IMR-90 (cell line): Measurements from ENCODE around the gene DNAJB8. TPM values are rescaled to one million over a fixed set of nuclear protein-coding genes. Genes with fewer than 3 reads are reported as not detected.

Experiments
- ATAC-seq: fragments of 200-7000 bp; cut with Tn5 transposase; 2 replicates; pipeline ENCODE4 v1.9.1; 2020; ENCODE audit warnings: low read depth, mild to moderate bottlenecking, moderate library complexity
- BruUV-seq: library from RNA; stranded (reverse); fragments of 400-500 nt; replicated peaks from 2 replicates; lab custom pipeline; 2021; lab: Mats Ljungman, UMichigan
- CTCF ChIA-PET: fragments of 300-600 bp; formaldehyde crosslinking; extraction: SDS; loops from one replicate; lab custom pipeline; 2021; ENCODE audit warnings: antibody characterized with exemption; lab: Yijun Ruan, JAX
- POLR2A ChIA-PET: fragments of 300-600 bp; sonication (Branson Sonifier 250); formaldehyde crosslinking; loops from one replicate; lab custom pipeline; 2022; ENCODE audit warnings: antibody characterized with exemption; ENCODE audit not compliant: unreplicated experiment; lab: Charles Lee
- DNase-seq: peaks from one replicate; pipeline ENCODE4 v3.0.0; 2013
- H2AFZ ChIP-seq: replicated peaks from 2 replicates; pipeline ENCODE3; 2013; ENCODE audit warnings: low read length, mild to moderate bottlenecking; ENCODE audit not compliant: poor library complexity
- H2AK5ac ChIP-seq: 2 replicates; pipeline ENCODE4 v1.6.1; 2013; ENCODE audit warnings: low read depth, low read length, inconsistent platforms
- H2AK9ac ChIP-seq: replicated peaks from 2 replicates; pipeline ENCODE3; 2013; ENCODE audit warnings: mild to moderate bottlenecking, low read depth, low read length, moderate library complexity; ENCODE audit not compliant: poor library complexity
- H2BK120ac ChIP-seq: 2 replicates; pipeline ENCODE4 v1.6.1; 2013; ENCODE audit warnings: low read depth, low read length, inconsistent platforms
- H2BK15ac ChIP-seq: 3 replicates; pipeline ENCODE4 v1.6.1; 2013; ENCODE audit warnings: low read depth, low read length, inconsistent platforms
- H2BK20ac ChIP-seq: 2 replicates; pipeline ENCODE4 v1.6.1; 2013; ENCODE audit warnings: low read depth, mild to moderate bottlenecking, inconsistent platforms, low read length, moderate library complexity
- H2BK5ac ChIP-seq: 2 replicates; pipeline ENCODE4 v1.6.1; 2013; ENCODE audit warnings: mild to moderate bottlenecking, low read depth, low read length, inconsistent platforms; ENCODE audit not compliant: poor library complexity, severe bottlenecking
- H3K14ac ChIP-seq: replicated peaks from 2 replicates; pipeline ENCODE4 v1.6.1; 2013; ENCODE audit warnings: low read depth, low read length, inconsistent platforms
- H3K18ac ChIP-seq: 2 replicates; pipeline ENCODE4 v1.6.1; 2013; ENCODE audit warnings: low read depth, low read length, control low read depth
- H3K23ac ChIP-seq: 2 replicates; pipeline ENCODE4 v1.6.1; 2013; ENCODE audit warnings: low read depth, low read length, inconsistent platforms
- H3K27ac ChIP-seq: 2 replicates; pipeline ENCODE4 v1.5.1; 2013; ENCODE audit warnings: mild to moderate bottlenecking, control low read depth, low read length; ENCODE audit not compliant: insufficient read depth
- H3K27me3 ChIP-seq: 2 replicates; pipeline ENCODE4 v1.6.1; 2013; ENCODE audit warnings: low read length; ENCODE audit not compliant: control insufficient read depth, insufficient read depth
- H3K36me3 ChIP-seq: 2 replicates; pipeline ENCODE4 v1.6.1; 2013; ENCODE audit warnings: low read length, mixed read lengths; ENCODE audit not compliant: control insufficient read depth, insufficient read depth
- H3K4ac ChIP-seq: 2 replicates; pipeline ENCODE4 v1.6.1; 2013; ENCODE audit warnings: low read depth, low read length, inconsistent platforms
- H3K4me1 ChIP-seq: 2 replicates; pipeline ENCODE4 v1.6.1; 2013; ENCODE audit warnings: low read length, mixed read lengths; ENCODE audit not compliant: control insufficient read depth, insufficient read depth
- H3K4me2 ChIP-seq: 2 replicates; pipeline ENCODE4 v1.6.1; 2013; ENCODE audit warnings: low read depth, mild to moderate bottlenecking, control low read depth, low read length, moderate library complexity
- H3K4me3 ChIP-seq: 2 replicates; pipeline ENCODE4 v1.5.1; 2013; ENCODE audit warnings: low read depth, mild to moderate bottlenecking, control low read depth, low read length, moderate library complexity; ENCODE audit not compliant: insufficient read depth
- H3K56ac ChIP-seq: 2 replicates; pipeline ENCODE4 v1.6.1; 2013; ENCODE audit warnings: low read length, inconsistent platforms; ENCODE audit not compliant: insufficient read depth; ENCODE audit errors: extremely low read depth
- H3K79me1 ChIP-seq, 2 experiments: 2 replicates each; pipeline ENCODE4 v1.6.1; 2013; ENCODE audit warnings: low read length in 2 of 2, inconsistent platforms in 1 of 2, low read depth in 1 of 2
- H3K9ac ChIP-seq: 2 replicates; pipeline ENCODE4 v1.6.1; 2013; ENCODE audit warnings: low read depth, low read length, control low read depth
- H3K9me1 ChIP-seq: 2 replicates; pipeline ENCODE4 v1.6.1; 2013; ENCODE audit warnings: low read length, inconsistent platforms; ENCODE audit not compliant: insufficient read depth
- H3K9me3 ChIP-seq: 2 replicates; pipeline ENCODE4 v1.6.1; 2013; ENCODE audit warnings: low read length; ENCODE audit not compliant: control insufficient read depth, insufficient read depth
- H4K20me1 ChIP-seq: 2 replicates; pipeline ENCODE4 v1.6.1; 2013; ENCODE audit warnings: low read length, inconsistent platforms; ENCODE audit not compliant: insufficient read depth
- H4K5ac ChIP-seq: 2 replicates; pipeline ENCODE4 v1.6.1; 2013; ENCODE audit warnings: mild to moderate bottlenecking, low read depth, low read length, control low read depth
- H4K8ac ChIP-seq, 2 experiments: 2 replicates each; pipeline ENCODE4 v1.6.1; 2013; ENCODE audit warnings: low read depth in 2 of 2, low read length in 2 of 2, control low read depth in 1 of 2, inconsistent platforms in 1 of 2
- H4K91ac ChIP-seq: 2 replicates; pipeline ENCODE4 v1.6.1; 2013; ENCODE audit warnings: low read depth, low read length, inconsistent platforms; ENCODE audit not compliant: insufficient read depth
- BHLHE40 ChIP-seq: fragments of 150-350 bp; IDR thresholded peaks from 2 replicates; pipeline ENCODE4 v1.6.1; 2016; ENCODE audit warnings: mild to moderate bottlenecking, low read depth, low read length
- CEBPB ChIP-seq: IDR thresholded peaks from 2 replicates; pipeline ENCODE4 v1.6.1; 2012; ENCODE audit warnings: low read depth, low read length, improper control_type of control experiment
- CHD1 ChIP-seq: IDR thresholded peaks from 2 replicates; pipeline ENCODE4 v1.6.1; 2012; ENCODE audit warnings: low read depth, low read length, improper control_type of control experiment
- FOS ChIP-seq: fragments of 150-350 bp; IDR thresholded peaks from 2 replicates; pipeline ENCODE4 v1.6.1; 2016; ENCODE audit warnings: low read depth, low read length
- MAFK ChIP-seq: IDR thresholded peaks from 2 replicates; pipeline ENCODE4 v1.6.1; 2012; ENCODE audit warnings: low read depth, low read length, improper control_type of control experiment
- MAZ ChIP-seq: IDR thresholded peaks from 2 replicates; pipeline ENCODE4 v1.6.1; 2012; ENCODE audit warnings: low read depth, mild to moderate bottlenecking, low read length, improper control_type of control experiment, moderate library complexity, borderline replicate concordance
- MXI1 ChIP-seq: IDR thresholded peaks from 2 replicates; pipeline ENCODE4 v1.6.1; 2012; ENCODE audit warnings: low read depth, mild to moderate bottlenecking, low read length, moderate library complexity, borderline replicate concordance
- NFE2L2 ChIP-seq: fragments of 150-350 bp; IDR thresholded peaks from 2 replicates; pipeline ENCODE4 v1.6.1; 2016; ENCODE audit warnings: low read depth, mild to moderate bottlenecking, low read length
- POLR2A ChIP-seq: IDR thresholded peaks from 2 replicates; pipeline ENCODE4 v1.6.1; 2012; ENCODE audit warnings: mild to moderate bottlenecking, low read depth, low read length
- RAD21 ChIP-seq: IDR thresholded peaks from 2 replicates; pipeline ENCODE4 v1.6.1; 2012; ENCODE audit warnings: low read length, improper control_type of control experiment
- RCOR1 ChIP-seq: IDR thresholded peaks from 2 replicates; pipeline ENCODE4 v1.6.1; 2012; ENCODE audit warnings: mild to moderate bottlenecking, low read length, improper control_type of control experiment; ENCODE audit not compliant: insufficient replicate concordance
- RFX5 ChIP-seq: IDR thresholded peaks from 2 replicates; pipeline ENCODE4 v1.8.0; 2012; ENCODE audit warnings: low read depth, mild to moderate bottlenecking, low read length, moderate library complexity
- SMC3 ChIP-seq: fragments of 150-350 bp; IDR thresholded peaks from 2 replicates; pipeline ENCODE4 v1.6.1; 2016; ENCODE audit warnings: low read depth, mild to moderate bottlenecking, antibody characterized with exemption, low read length, moderate library complexity
- WGBS, 2 experiments: methylation state at CpG; one replicate each; pipeline versions ENCODE4 v1.1.5 to v1.1.7; 2013; ENCODE audit warnings: missing lambda C conversion rate in 2 of 2; ENCODE audit not compliant: insufficient read length in 1 of 2; ENCODE audit errors: extremely low coverage in 2 of 2; 5-methylcytosine and 5-hydroxymethylcytosine counted together
- dilution Hi-C: fragments of 300-500 bp; cut with HindIII; formaldehyde crosslinking; loops from one replicate; pipeline ENCODE4 v1.14.3; 2018; ENCODE audit warnings: low sequenced_read_pairs; ENCODE audit not compliant: unreplicated experiment
- in situ Hi-C: fragments of 300-500 bp; cut with MboI; formaldehyde crosslinking; loops from 3 replicates; pipeline ENCODE4 v1.14.3; 2019; ENCODE audit warnings: low sequenced_read_pairs, inconsistent platforms, mixed read lengths
- intact Hi-C: fragments of 100-400 bp; cut with micrococcal nuclease; formaldehyde crosslinking; loops from 2 replicates; pipeline ENCODE4 v1.10.0; 2022
- polyA plus RNA-seq, 3 experiments: library from polyadenylated mRNA; depleted of rRNA; stranded (reverse); fragments of >200 nt; gene quantifications; 2 replicates each; pipeline ENCODE4 v1.2.3, GENCODE V29; 2012; ENCODE audit warnings: low replicate concordance in 1 of 3
- total RNA-seq: library from RNA; depleted of rRNA; stranded (reverse); fragments of >200 nt; gene quantifications from 2 replicates; pipeline ENCODE4 v1.2.3, GENCODE V29; 2012
- TF ChIP-seq, protein P1 (sequence below): fragments of 150-350 bp; IDR thresholded peaks from 2 replicates; pipeline ENCODE4 v1.6.1; 2016; ENCODE audit warnings: low read depth, mild to moderate bottlenecking, low read length, moderate library complexity, borderline replicate concordance
- TF ChIP-seq, protein P2 (sequence below): fragments of 150-350 bp; IDR thresholded peaks from 2 replicates; pipeline ENCODE4 v1.6.1; 2017; ENCODE audit warnings: mild to moderate bottlenecking, antibody characterized with exemption, low read length, low read depth
- TF ChIP-seq, protein P3 (sequence below): conservative IDR thresholded peaks from 2 replicates; pipeline ENCODE4 v1.5.1; 2012; ENCODE audit warnings: mild to moderate bottlenecking, low read depth, low read length, improper control_type of control experiment

DNAJB8 gene
- total and polyA plus RNA-seq, 2 of the 4 experiments (the other 2 are of a cell fraction), result not detected

DNA sequence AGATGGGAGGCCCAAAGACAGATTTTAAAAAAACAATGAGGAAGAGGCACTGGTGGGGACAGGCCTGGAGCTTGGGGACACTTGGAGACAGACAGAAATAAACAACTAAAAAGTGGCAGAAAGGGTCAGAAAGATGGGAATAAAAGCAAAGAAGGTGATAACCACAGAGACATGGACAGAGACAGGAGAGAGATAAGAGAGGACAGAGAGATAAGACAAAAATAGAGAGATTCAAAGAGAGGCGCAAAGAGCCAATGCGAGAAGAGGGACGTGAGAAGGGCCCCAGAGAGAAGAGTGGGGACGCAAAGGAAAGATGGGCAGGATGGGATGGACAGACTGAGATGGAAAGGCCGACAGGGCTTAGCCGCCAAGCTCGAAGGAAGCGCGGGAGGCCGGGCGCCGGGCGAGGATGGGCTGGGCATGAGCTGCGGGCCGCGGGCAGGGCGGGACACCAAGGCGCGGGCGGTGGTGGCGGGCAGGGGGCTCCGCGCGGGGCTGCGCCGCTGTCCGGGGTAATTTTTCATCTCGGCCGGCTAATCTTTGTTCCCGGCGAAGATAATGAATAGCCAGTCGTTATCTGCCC, 29.4 kb upstream of the DNAJB8 start:
- H3K4ac ChIP-seq, result no peak overlapping the region
- H2AFZ ChIP-seq, result no peak overlapping the region
- H3K9me1 ChIP-seq, result 0 out of 2 replicates have a peak, but pooled peaks cover 4% of the 10 kb centered on the region
- no peak overlapping the region for H3K4me3 ChIP-seq
- no peaks in the 10 kb centered on the region for H3K36me3 ChIP-seq
- no peak overlapping the region for H2BK20ac ChIP-seq
- TF ChIP-seq CEBPB, result no peak
- TF ChIP-seq, protein P1, sequence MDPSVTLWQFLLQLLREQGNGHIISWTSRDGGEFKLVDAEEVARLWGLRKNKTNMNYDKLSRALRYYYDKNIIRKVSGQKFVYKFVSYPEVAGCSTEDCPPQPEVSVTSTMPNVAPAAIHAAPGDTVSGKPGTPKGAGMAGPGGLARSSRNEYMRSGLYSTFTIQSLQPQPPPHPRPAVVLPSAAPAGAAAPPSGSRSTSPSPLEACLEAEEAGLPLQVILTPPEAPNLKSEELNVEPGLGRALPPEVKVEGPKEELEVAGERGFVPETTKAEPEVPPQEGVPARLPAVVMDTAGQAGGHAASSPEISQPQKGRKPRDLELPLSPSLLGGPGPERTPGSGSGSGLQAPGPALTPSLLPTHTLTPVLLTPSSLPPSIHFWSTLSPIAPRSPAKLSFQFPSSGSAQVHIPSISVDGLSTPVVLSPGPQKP, result no peak
- TF ChIP-seq FOS, result no peak
- no peak for TF ChIP-seq POLR2A
- TF ChIP-seq MAFK, result no peak
- TF ChIP-seq RAD21, result no peak
- no peak for TF ChIP-seq MAZ
- no peak for TF ChIP-seq BHLHE40
- no peak for TF ChIP-seq SMC3
- TF ChIP-seq, protein P2, sequence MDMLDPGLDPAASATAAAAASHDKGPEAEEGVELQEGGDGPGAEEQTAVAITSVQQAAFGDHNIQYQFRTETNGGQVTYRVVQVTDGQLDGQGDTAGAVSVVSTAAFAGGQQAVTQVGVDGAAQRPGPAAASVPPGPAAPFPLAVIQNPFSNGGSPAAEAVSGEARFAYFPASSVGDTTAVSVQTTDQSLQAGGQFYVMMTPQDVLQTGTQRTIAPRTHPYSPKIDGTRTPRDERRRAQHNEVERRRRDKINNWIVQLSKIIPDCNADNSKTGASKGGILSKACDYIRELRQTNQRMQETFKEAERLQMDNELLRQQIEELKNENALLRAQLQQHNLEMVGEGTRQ, result no peak
- no peak for TF ChIP-seq NFE2L2
- TF ChIP-seq RCOR1, result no peak
- TF ChIP-seq CHD1, result no peak
- no peak for TF ChIP-seq MXI1
- TF ChIP-seq RFX5, result no peak
- TF ChIP-seq, protein P3, sequence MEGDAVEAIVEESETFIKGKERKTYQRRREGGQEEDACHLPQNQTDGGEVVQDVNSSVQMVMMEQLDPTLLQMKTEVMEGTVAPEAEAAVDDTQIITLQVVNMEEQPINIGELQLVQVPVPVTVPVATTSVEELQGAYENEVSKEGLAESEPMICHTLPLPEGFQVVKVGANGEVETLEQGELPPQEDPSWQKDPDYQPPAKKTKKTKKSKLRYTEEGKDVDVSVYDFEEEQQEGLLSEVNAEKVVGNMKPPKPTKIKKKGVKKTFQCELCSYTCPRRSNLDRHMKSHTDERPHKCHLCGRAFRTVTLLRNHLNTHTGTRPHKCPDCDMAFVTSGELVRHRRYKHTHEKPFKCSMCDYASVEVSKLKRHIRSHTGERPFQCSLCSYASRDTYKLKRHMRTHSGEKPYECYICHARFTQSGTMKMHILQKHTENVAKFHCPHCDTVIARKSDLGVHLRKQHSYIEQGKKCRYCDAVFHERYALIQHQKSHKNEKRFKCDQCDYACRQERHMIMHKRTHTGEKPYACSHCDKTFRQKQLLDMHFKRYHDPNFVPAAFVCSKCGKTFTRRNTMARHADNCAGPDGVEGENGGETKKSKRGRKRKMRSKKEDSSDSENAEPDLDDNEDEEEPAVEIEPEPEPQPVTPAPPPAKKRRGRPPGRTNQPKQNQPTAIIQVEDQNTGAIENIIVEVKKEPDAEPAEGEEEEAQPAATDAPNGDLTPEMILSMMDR, result no peak
- no peak overlapping the region for H4K91ac ChIP-seq
- no peak for ATAC-seq
- in situ Hi-C loops (no loop called here), dilution Hi-C loops (no loop called here), intact Hi-C loops (loop anchor here (5.0 kb wide), 1 partner anchor 111 kb away; no protein-coding TSS in a partner anchor)
- H4K5ac ChIP-seq, result no peak overlapping the region
- peaks cover 46% of the 10 kb centered on the region for H3K27me3 ChIP-seq
- ChIA-PET POLR2A (no interaction called here), CTCF (no interaction called here)
- no peak overlapping the region for H4K8ac ChIP-seq
- no peak overlapping the region for H3K27ac ChIP-seq
- H4K20me1 ChIP-seq, result peaks cover 16% of the 10 kb centered on the region
- no peak overlapping the region for H2BK120ac ChIP-seq
- H2AK9ac ChIP-seq, result no peak overlapping the region
- no peak overlapping the region for H2AK5ac ChIP-seq
- no peak overlapping the region for H3K9ac ChIP-seq
- DNase-seq, result no peak
- 57% methylated on average over 10 of the region's 32 CpGs; no CpG with 5 or more reads in 1 of the 2 experiments for WGBS, 2 experiments
- peaks cover 3 to 5% of the 10 kb centered on the region in 2 experiments; a peak in 1 of 4 replicates for H3K79me1 ChIP-seq
- H2BK5ac ChIP-seq, result no peak overlapping the region
- no peak overlapping the region for H3K56ac ChIP-seq
- no peaks in the 10 kb centered on the region; the same call in 1 of the 2 replicates for H3K9me3 ChIP-seq
- BruUV-seq, result no TSS peak
- no peak overlapping the region for H2BK15ac ChIP-seq
- H3K4me2 ChIP-seq, result no peak overlapping the region
- no peak overlapping the region for H3K14ac ChIP-seq
- no peak overlapping the region for H3K18ac ChIP-seq
- no peak overlapping the region for H3K23ac ChIP-seq
- H3K4me1 ChIP-seq, result peaks cover 5% of the 10 kb centered on the region
